GM21528 (cell line): ENCODE data around the gene CTDSPL.

ENCODE experiments used
- ATAC-seq: cut with Tn5 transposase; IDR thresholded peaks from one replicate; pipeline ENCODE4 v1.9.1; 2021; ENCODE audit warnings: mild to moderate bottlenecking, moderate library complexity; ENCODE audit not compliant: unreplicated experiment, low FRiP score

CTDSPL gene

GRCh38 chr3:37852771-37853170 lies 8.9 kb upstream of the CTDSPL start:
- no peak for ATAC-seq

- no peak for ATAC-seq
These were observed 7.8 kb upstream of the CTDSPL start for GRCh38 chr3:37853691-37854413.

- no peak for ATAC-seq
These were observed 6.2 kb upstream of the CTDSPL start for GRCh38 chr3:37855363-37855970.

- no peak for ATAC-seq
These were observed 5.3 kb upstream of the CTDSPL start for GRCh38 chr3:37856381-37856780.

- ATAC-seq: no peak
These were observed 2.9 kb upstream of the CTDSPL start for GRCh38 chr3:37858742-37859141.

- no peak for ATAC-seq
These were observed 2.3 kb upstream of the CTDSPL start for GRCh38 chr3:37859354-37859753.

GRCh38 chr3:37859908-37860199 lies 1.8 kb upstream of the CTDSPL start:
- ATAC-seq: no peak

- no peak for ATAC-seq
These were observed 681 bp downstream of the CTDSPL start for GRCh38 chr3:37862219-37862902.

GRCh38 chr3:37862903-37863815 lies 1.5 kb downstream of the CTDSPL start:
- ATAC-seq: no peak

GRCh38 chr3:37863949-37864822 lies 2.5 kb downstream of the CTDSPL start:
- no peak for ATAC-seq

GRCh38 chr3:37864904-37865303 lies 3.2 kb downstream of the CTDSPL start:
- no peak for ATAC-seq

- no peak for ATAC-seq
These were observed 5.5 kb downstream of the CTDSPL start for GRCh38 chr3:37867144-37867543.

- no peak for ATAC-seq
These were observed 10.2 kb downstream of the CTDSPL start for GRCh38 chr3:37871858-37872257.

GRCh38 chr3:37872413-37873160 lies 10.9 kb downstream of the CTDSPL start:
- no peak for ATAC-seq

- ATAC-seq: no peak
These were observed 14.6 kb downstream of the CTDSPL start for GRCh38 chr3:37876279-37876678.

GRCh38 chr3:37882711-37883110 lies 21.0 kb downstream of the CTDSPL start:
- no peak for ATAC-seq

GRCh38 chr3:37885814-37886213 lies 24.1 kb downstream of the CTDSPL start:
- ATAC-seq: no peak

- ATAC-seq: no peak
These were observed 24.7 kb downstream of the CTDSPL start for GRCh38 chr3:37886395-37886794.

- no peak for ATAC-seq
These were observed 25.4 kb downstream of the CTDSPL start for GRCh38 chr3:37887062-37887461.
